Measurements from ENCODE around the gene ZMIZ1. TPM values are rescaled to one million over a fixed set of nuclear protein-coding genes. Genes with fewer than 3 reads are reported as not detected.

Gene ZMIZ1
- polyA plus RNA-seq, 3 donors = 3.3 to 64.6 (median 8.9) TPM

- no peak overlapping the region for H3K9ac ChIP-seq (ENCODE audit: insufficient read depth, low read length, poor library complexity, severe bottlenecking)
- H3K36me3 Mint-ChIP-seq = peaks cover 55 to 60% of the 10 kb centered on the region in 2 donors
- peak overlapping the region in 6 of 7 donors; percentile 82 to 99 (median 98) for H3K27ac Mint-ChIP-seq
- H3K4me3 ChIP-seq (replicated peaks in 1 of 3; ENCODE audit: low read depth in 2 of 3, low read length in 3 of 3) = no peak overlapping the region
- H3K79me2 ChIP-seq (ENCODE audit: insufficient read depth, low read length) = no peaks in the 10 kb centered on the region
- H3K4me3 Mint-ChIP-seq = peak overlapping the region; percentile 6 to 60
- 15% methylated on average over 11 of the region's 13 CpGs for WGBS (ENCODE audit: insufficient coverage)
- DNase-seq = peak in 2 of 3 donors; percentile 44 to 54
- peaks cover 55% of the 10 kb centered on the region for H3K4me1 Mint-ChIP-seq
- peaks cover 7 to 26% (median 19%) of the 10 kb centered on the region in 3 donors for H3K27me3 Mint-ChIP-seq (ENCODE audit: low read depth in 3 of 3)
- peaks cover 54 to 57% of the 10 kb centered on the region in 2 donors for H3K4me1 ChIP-seq (ENCODE audit: control insufficient read depth in 1 of 2, insufficient read depth in 2 of 2, low read length in 2 of 2)
- H3K27ac ChIP-seq (ENCODE audit: low read depth in 1 of 2, low read length in 2 of 2) = no peak overlapping the region
- H3K9me3 ChIP-seq (replicated peaks in 1 of 2; ENCODE audit: control insufficient read depth in 1 of 2, insufficient read depth in 1 of 2, low read length in 2 of 2) = no peaks in the 10 kb centered on the region
- H3K4me2 ChIP-seq (replicated peaks; ENCODE audit: extremely low read depth, low read length, poor library complexity, severe bottlenecking) = peak overlapping the region; percentile 2
- TF ChIP-seq CTCF (IDR thresholded peaks at IDR 0.05) = no peak
- H3K9me3 Mint-ChIP-seq = peaks cover 0 to 9% (median 5%) of the 10 kb centered on the region in 7 donors
- no peak overlapping the region for H2AFZ ChIP-seq (ENCODE audit: insufficient read depth, low read depth, low read length, poor library complexity, severe bottlenecking)
- H3K36me3 ChIP-seq (replicated peaks in 1 of 2; ENCODE audit: control insufficient read depth in 1 of 2, insufficient read depth in 2 of 2, low read length in 2 of 2) = peaks cover 37 to 41% of the 10 kb centered on the region in 2 donors
- peaks cover 0 to 5% of the 10 kb centered on the region in 2 donors for H3K27me3 ChIP-seq (ENCODE audit: control insufficient read depth in 2 of 2, insufficient read depth in 2 of 2, low read length in 2 of 2)
- intact Hi-C loops (cut with micrococcal nuclease) = loop anchor here (2.0 to 5.0 kb wide), 2 partner anchors 22 to 35 kb away; no protein-coding TSS in a partner anchor
- peaks cover 25% of the 10 kb centered on the region for H4K20me1 ChIP-seq (ENCODE audit: insufficient read depth, low read length)
These were observed 248.1 kb downstream of the ZMIZ1 start for GRCh38 chr10:79316671-79317431.

DNA sequence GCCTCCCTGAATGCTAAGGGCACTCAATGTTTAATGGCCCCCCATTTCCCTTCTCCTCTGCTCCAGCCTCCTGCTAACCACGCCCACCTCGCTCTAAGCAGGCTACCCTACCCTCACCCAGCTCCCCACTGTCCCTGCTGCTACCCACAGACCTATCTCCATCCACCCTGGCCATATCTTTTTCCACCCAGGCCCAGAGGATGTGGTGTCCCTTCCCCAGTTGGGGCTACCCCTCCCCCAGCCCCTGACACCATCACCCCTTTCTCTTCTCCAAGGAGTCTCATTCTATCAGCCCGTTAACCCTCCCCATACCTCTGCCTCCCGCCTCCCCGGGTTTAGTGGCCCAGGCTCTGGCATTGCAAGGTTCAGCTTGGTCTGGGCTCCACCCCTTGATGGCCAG, 249.6 kb downstream of the ZMIZ1 start:
- Histone ChIP-seq H3K36me3 (replicated peaks in 1 of 2; ENCODE audit: control insufficient read depth in 1 of 2, insufficient read depth in 2 of 2, low read length in 2 of 2) (peaks cover 23 to 26% of the 10 kb centered on the region in 2 donors), H3K4me3 (replicated peaks in 1 of 3; ENCODE audit: low read depth in 2 of 3, low read length in 3 of 3) (no peak overlapping the region), H3K27me3 (ENCODE audit: control insufficient read depth in 2 of 2, insufficient read depth in 2 of 2, low read length in 2 of 2) (peaks cover 0 to 5% of the 10 kb centered on the region in 2 donors), H3K79me2 (ENCODE audit: insufficient read depth, low read length) (no peaks in the 10 kb centered on the region), H3K9ac (ENCODE audit: insufficient read depth, low read length, poor library complexity, severe bottlenecking) (no peak overlapping the region), H4K20me1 (ENCODE audit: insufficient read depth, low read length) (peaks cover 16% of the 10 kb centered on the region), H3K27ac (ENCODE audit: low read depth in 1 of 2, low read length in 2 of 2) (peak overlapping the region in 1 of 2 donors; percentile 56), H2AFZ (ENCODE audit: insufficient read depth, low read depth, low read length, poor library complexity, severe bottlenecking) (no peak overlapping the region), H3K4me1 (ENCODE audit: control insufficient read depth in 1 of 2, insufficient read depth in 2 of 2, low read length in 2 of 2) (peaks cover 69 to 72% of the 10 kb centered on the region in 2 donors), H3K4me2 (replicated peaks; ENCODE audit: extremely low read depth, low read length, poor library complexity, severe bottlenecking) (no peak overlapping the region), H3K9me3 (replicated peaks in 1 of 2; ENCODE audit: control insufficient read depth in 1 of 2, insufficient read depth in 1 of 2, low read length in 2 of 2) (no peaks in the 10 kb centered on the region)
- Mint-ChIP-seq H3K4me1 (peaks cover 70% of the 10 kb centered on the region), H3K4me3 (peak overlapping the region; percentile 24 to 75), H3K27ac (peak overlapping the region; percentile 71 to 99 (median 98)), H3K36me3 (peaks cover 43 to 52% of the 10 kb centered on the region in 2 donors), H3K27me3 (ENCODE audit: low read depth in 3 of 3) (peaks cover 7 to 30% (median 19%) of the 10 kb centered on the region in 3 donors), H3K9me3 (peaks cover 0 to 7% (median 5%) of the 10 kb centered on the region in 7 donors)
- WGBS (ENCODE audit: insufficient coverage) = 69% methylated on average over 5 of the region's 5 CpGs
- intact Hi-C loops (cut with micrococcal nuclease) = loop anchor here in 1 of 2 donors (5.0 kb wide), 1 partner anchor 34 kb away; no protein-coding TSS in a partner anchor
- no peak for TF ChIP-seq CTCF (IDR thresholded peaks at IDR 0.05)
- DNase-seq = no peak
